ENCODE data around the gene NPR1. TPM values are rescaled to one million over a fixed set of nuclear protein-coding genes. Genes with fewer than 3 reads are reported as not detected.
"Not testable (repeated sequence)": the region's sequence is repeated elsewhere in the genome, so short reads cannot be mapped to it uniquely, and the experiment has no call there.

Gene NPR1
- total and polyA plus RNA-seq, 2 donors (not counting 3 experiments of a cell fraction or from before 2014, with no cell fraction given) = 9.8 to 13.3 TPM

- ChIA-PET CTCF (interaction anchor here (1.1 to 3.0 kb wide), 3 partner anchors 12 to 67 kb away, joined by 3 to 12 read pairs (median 12); partner anchors contain the start of gene S100A13), POLR2A (no interaction called here)
- Histone ChIP-seq H3K4me2 (ENCODE audit: insufficient read depth, low read length) (no peak overlapping the region), H3K9ac (replicated peaks; ENCODE audit: extremely low read depth, insufficient read depth, low read length) (no peak overlapping the region), H3K4me3 (replicated peaks in 1 of 3; ENCODE audit: insufficient read depth in 1 of 3, low read depth in 1 of 3, low read length in 3 of 3) (no peak overlapping the region), H3K4me1 (ENCODE audit: control insufficient read depth, extremely low read depth, insufficient read depth, low read length) (peaks cover 6% of the 10 kb centered on the region), H4K20me1 (replicated peaks; ENCODE audit: control insufficient read depth, extremely low read depth, insufficient read depth, low read length) (peaks cover 2% of the 10 kb centered on the region), H3K27me3 (ENCODE audit: control insufficient read depth in 2 of 2, insufficient read depth in 2 of 2, low read length in 2 of 2) (no peaks in the 10 kb centered on the region), H3K9me3 (replicated peaks; ENCODE audit: control insufficient read depth, insufficient read depth, low read length) (no peaks in the 10 kb centered on the region), H3K27ac (ENCODE audit: insufficient read depth, low read depth, low read length) (no peak overlapping the region), H3K36me3 (ENCODE audit: control insufficient read depth in 2 of 2, extremely low read depth in 1 of 2, insufficient read depth in 2 of 2, low read length in 2 of 2) (peaks cover 36 to 50% of the 10 kb centered on the region in 2 experiments), H2AFZ (ENCODE audit: low read depth, low read length) (no peak overlapping the region), H3K79me2 (ENCODE audit: control insufficient read depth, insufficient read depth, low read length) (peaks cover 55% of the 10 kb centered on the region), H3K9me1 (replicated peaks; ENCODE audit: control insufficient read depth, extremely low read depth, insufficient read depth, low read length) (no peaks in the 10 kb centered on the region)
- DNase-seq (ENCODE audit: low read depth, low spot score) (no peak), FAIRE-seq (no peak)
- BruUV-seq (replicated peaks) = no TSS peak
- dilution Hi-C loops (cut with MboI; ENCODE audit: extremely low pct_ligation_motif_present, low sequenced_read_pairs) = no loop called here
- intact Hi-C loops (cut with micrococcal nuclease) = no loop called here
- TF ChIP-seq POLR2AphosphoS5 (IDR thresholded peaks at IDR 0.05; ENCODE audit: insufficient read depth, low read depth, low read length) = no peak
- no peak for TF ChIP-seq JUN (IDR thresholded peaks at IDR 0.05; ENCODE audit: borderline replicate concordance, insufficient read depth, insufficient read length, low read depth)
- no peak for TF ChIP-seq FOS (IDR thresholded peaks at IDR 0.05; ENCODE audit: borderline replicate concordance, insufficient read depth, low read length)
- no peak for TF ChIP-seq GATA2 (IDR thresholded peaks at IDR 0.05; ENCODE audit: insufficient read depth, insufficient read length, low read depth, low read length)
- no peak for TF ChIP-seq POLR2A (IDR thresholded peaks at IDR 0.05; ENCODE audit: low read depth, low read length)
- TF ChIP-seq EZH2 (IDR thresholded peaks at IDR 0.05; ENCODE audit: borderline replicate concordance, low read depth, low read length, severe bottlenecking) = no peak
- TF ChIP-seq MYC (IDR thresholded peaks at IDR 0.05; ENCODE audit: low read depth, low read length) = no peak
- no peak for TF ChIP-seq MAX (IDR thresholded peaks at IDR 0.05; ENCODE audit: insufficient read depth, insufficient read length)
- no peak for TF ChIP-seq CTCF (IDR thresholded peaks at IDR 0.05; ENCODE audit: extremely low read depth in 1 of 2, insufficient read depth in 1 of 2, low read depth in 1 of 2, low read length in 2 of 2)
These were observed 39.2 kb upstream of the NPR1 start for GRCh38 chr1:153639280-153639679.

- POLR2A ChIA-PET; intact Hi-C loops (cut with micrococcal nuclease); H2AFZ ChIP-seq (ENCODE audit: low read depth, low read length); dilution Hi-C loops (cut with MboI; ENCODE audit: extremely low pct_ligation_motif_present, low sequenced_read_pairs); H3K4me3 ChIP-seq (replicated peaks in 1 of 3; ENCODE audit: insufficient read depth in 1 of 3, low read depth in 1 of 3, low read length in 3 of 3); H4K20me1 ChIP-seq (replicated peaks; ENCODE audit: control insufficient read depth, extremely low read depth, insufficient read depth, low read length); FAIRE-seq; H3K27ac ChIP-seq (ENCODE audit: insufficient read depth, low read depth, low read length); BruUV-seq (replicated peaks); H3K9me1 ChIP-seq (replicated peaks; ENCODE audit: control insufficient read depth, extremely low read depth, insufficient read depth, low read length); H3K27me3 ChIP-seq (ENCODE audit: control insufficient read depth in 2 of 2, insufficient read depth in 2 of 2, low read length in 2 of 2); H3K4me2 ChIP-seq (ENCODE audit: insufficient read depth, low read length); H3K9me3 ChIP-seq (replicated peaks; ENCODE audit: control insufficient read depth, insufficient read depth, low read length); H3K4me1 ChIP-seq (ENCODE audit: control insufficient read depth, extremely low read depth, insufficient read depth, low read length); H3K9ac ChIP-seq (replicated peaks; ENCODE audit: extremely low read depth, insufficient read depth, low read length); DNase-seq (ENCODE audit: low read depth, low spot score): not testable (repeated sequence)
- CTCF ChIA-PET = interaction anchor here (0.9 to 2.7 kb wide), 4 partner anchors 13 to 129 kb away, joined by 3 to 12 read pairs (median 3); partner anchors contain the start of gene S100A13
- peaks cover 46% of the 10 kb centered on the region for H3K79me2 ChIP-seq (ENCODE audit: control insufficient read depth, insufficient read depth, low read length)
- peaks cover 41 to 53% of the 10 kb centered on the region in 2 experiments for H3K36me3 ChIP-seq (ENCODE audit: control insufficient read depth in 2 of 2, extremely low read depth in 1 of 2, insufficient read depth in 2 of 2, low read length in 2 of 2)
These were observed 38.3 kb upstream of the NPR1 start for GRCh38 chr1:153640213-153640612.
